ENCODE results near the gene CNTN5.

Gene CNTN5

DNA sequence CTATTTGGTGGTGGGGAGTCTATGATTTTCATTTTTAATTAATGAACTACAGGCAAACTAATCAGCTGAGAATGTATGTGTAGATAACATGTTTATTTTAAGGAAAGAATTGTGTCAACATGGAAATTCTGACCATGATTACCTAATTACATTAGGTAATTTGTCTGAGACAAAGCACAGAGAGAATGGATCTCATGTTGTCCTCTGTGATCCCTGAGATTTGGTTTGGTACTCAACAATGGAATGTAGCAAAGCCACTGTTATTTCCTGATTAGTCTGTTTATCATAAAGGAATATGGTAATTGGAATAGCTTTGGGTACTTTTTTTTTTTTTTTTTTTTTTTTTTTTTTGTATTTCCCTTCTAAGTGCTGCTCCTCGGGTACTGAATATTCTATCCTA is 947.6 kb downstream of the CNTN5 start:
- H3K36me3 ChIP-seq (ENCODE audit: control insufficient read depth in 2 of 2, insufficient read depth in 1 of 2, low read length in 2 of 2) = no peaks in the 10 kb centered on the region
- POLR2A ChIA-PET = no interaction called here
- no peak overlapping the region for H3K27ac ChIP-seq (ENCODE audit: extremely low read depth, low read depth, low read length)
- no peak for TF ChIP-seq ZNF23 (tag by site-specific recombination; IDR thresholded peaks at IDR 0.05; ENCODE audit: borderline replicate concordance)
- TF ChIP-seq ZNF426 (tag by site-specific recombination; IDR thresholded peaks at IDR 0.05) = no peak
- TF ChIP-seq ZNF175 (tag by site-specific recombination; IDR thresholded peaks at IDR 0.05) = no peak
- TF ChIP-seq, protein P1, sequence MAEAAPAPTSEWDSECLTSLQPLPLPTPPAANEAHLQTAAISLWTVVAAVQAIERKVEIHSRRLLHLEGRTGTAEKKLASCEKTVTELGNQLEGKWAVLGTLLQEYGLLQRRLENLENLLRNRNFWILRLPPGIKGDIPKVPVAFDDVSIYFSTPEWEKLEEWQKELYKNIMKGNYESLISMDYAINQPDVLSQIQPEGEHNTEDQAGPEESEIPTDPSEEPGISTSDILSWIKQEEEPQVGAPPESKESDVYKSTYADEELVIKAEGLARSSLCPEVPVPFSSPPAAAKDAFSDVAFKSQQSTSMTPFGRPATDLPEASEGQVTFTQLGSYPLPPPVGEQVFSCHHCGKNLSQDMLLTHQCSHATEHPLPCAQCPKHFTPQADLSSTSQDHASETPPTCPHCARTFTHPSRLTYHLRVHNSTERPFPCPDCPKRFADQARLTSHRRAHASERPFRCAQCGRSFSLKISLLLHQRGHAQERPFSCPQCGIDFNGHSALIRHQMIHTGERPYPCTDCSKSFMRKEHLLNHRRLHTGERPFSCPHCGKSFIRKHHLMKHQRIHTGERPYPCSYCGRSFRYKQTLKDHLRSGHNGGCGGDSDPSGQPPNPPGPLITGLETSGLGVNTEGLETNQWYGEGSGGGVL (tag by site-specific recombination; IDR thresholded peaks at IDR 0.05) = no peak
- TF ChIP-seq ZNF121 (tag by site-specific recombination; IDR thresholded peaks at IDR 0.05) = no peak
- TF ChIP-seq ZBTB6 (tag by site-specific recombination; IDR thresholded peaks at IDR 0.05) = no peak
- TF ChIP-seq ZNF473 (tag by site-specific recombination; IDR thresholded peaks at IDR 0.05) = no peak
- no peak for TF ChIP-seq ZNF510 (tag by site-specific recombination; IDR thresholded peaks at IDR 0.05; ENCODE audit: insufficient replicate concordance)
- no peak for TF ChIP-seq IKZF3 (tag by site-specific recombination; IDR thresholded peaks at IDR 0.05)
- no peak for TF ChIP-seq ZNF155 (tag by site-specific recombination; IDR thresholded peaks at IDR 0.05)
- no peak for TF ChIP-seq ZNF623 (tag by site-specific recombination; IDR thresholded peaks at IDR 0.05)
- no peak for TF ChIP-seq ZNF837 (tag by site-specific recombination; IDR thresholded peaks at IDR 0.05)
- TF ChIP-seq, protein P2, sequence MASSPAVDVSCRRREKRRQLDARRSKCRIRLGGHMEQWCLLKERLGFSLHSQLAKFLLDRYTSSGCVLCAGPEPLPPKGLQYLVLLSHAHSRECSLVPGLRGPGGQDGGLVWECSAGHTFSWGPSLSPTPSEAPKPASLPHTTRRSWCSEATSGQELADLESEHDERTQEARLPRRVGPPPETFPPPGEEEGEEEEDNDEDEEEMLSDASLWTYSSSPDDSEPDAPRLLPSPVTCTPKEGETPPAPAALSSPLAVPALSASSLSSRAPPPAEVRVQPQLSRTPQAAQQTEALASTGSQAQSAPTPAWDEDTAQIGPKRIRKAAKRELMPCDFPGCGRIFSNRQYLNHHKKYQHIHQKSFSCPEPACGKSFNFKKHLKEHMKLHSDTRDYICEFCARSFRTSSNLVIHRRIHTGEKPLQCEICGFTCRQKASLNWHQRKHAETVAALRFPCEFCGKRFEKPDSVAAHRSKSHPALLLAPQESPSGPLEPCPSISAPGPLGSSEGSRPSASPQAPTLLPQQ (tag by site-specific recombination; IDR thresholded peaks at IDR 0.05) = no peak
- TF ChIP-seq ZNF621 (tag by site-specific recombination; IDR thresholded peaks at IDR 0.05) = no peak
- TF ChIP-seq ZBTB8A (tag by site-specific recombination; IDR thresholded peaks at IDR 0.05) = no peak
- TF ChIP-seq ZNF112 (tag by site-specific recombination; IDR thresholded peaks at IDR 0.05) = no peak
- no peak overlapping the region for H3K4me3 ChIP-seq (ENCODE audit: low read depth, low read length)
- no peaks in the 10 kb centered on the region for H3K4me1 ChIP-seq (ENCODE audit: control insufficient read depth, insufficient read depth, low read length)
- H3K9me3 ChIP-seq (ENCODE audit: control insufficient read depth, insufficient read depth, low read depth, low read length) = no peaks in the 10 kb centered on the region
- CTCF ChIA-PET = no interaction called here

GRCh38 chr11:99973993-99974392 is 953.2 kb downstream of the CNTN5 start:
- Histone ChIP-seq H3K36me3 (ENCODE audit: control insufficient read depth in 2 of 2, insufficient read depth in 1 of 2, low read length in 2 of 2) (no peaks in the 10 kb centered on the region), H3K9me3 (ENCODE audit: control insufficient read depth, insufficient read depth, low read depth, low read length) (no peaks in the 10 kb centered on the region), H3K4me1 (ENCODE audit: control insufficient read depth, insufficient read depth, low read length) (no peaks in the 10 kb centered on the region), H3K27ac (ENCODE audit: extremely low read depth, low read depth, low read length) (no peak overlapping the region), H3K4me3 (ENCODE audit: low read depth, low read length) (no peak overlapping the region)
- CTCF ChIA-PET = no interaction called here
- POLR2A ChIA-PET = no interaction called here
- TF ChIP-seq ZNF19 (tag by site-specific recombination; IDR thresholded peaks at IDR 0.05; ENCODE audit: low read depth) (no peak), ZBTB48 (tag by site-specific recombination; IDR thresholded peaks at IDR 0.05) (no peak), HOXA7 (CRISPR knock-in tag; IDR thresholded peaks at IDR 0.05; ENCODE audit: borderline replicate concordance) (no peak), HIC1 (tag by site-specific recombination; IDR thresholded peaks at IDR 0.05) (no peak), ZBTB17 (tag by site-specific recombination; IDR thresholded peaks at IDR 0.05) (no peak), ZNF624 (tag by site-specific recombination; IDR thresholded peaks at IDR 0.05) (no peak), ZNF175 (tag by site-specific recombination; IDR thresholded peaks at IDR 0.05) (no peak), ZNF521 (tag by site-specific recombination; IDR thresholded peaks at IDR 0.05) (no peak), SP7 (tag by site-specific recombination; IDR thresholded peaks at IDR 0.05) (no peak), ZNF830 (tag by site-specific recombination; IDR thresholded peaks at IDR 0.05; ENCODE audit: low read depth) (no peak), ZNF529 (tag by site-specific recombination; IDR thresholded peaks at IDR 0.05; ENCODE audit: insufficient replicate concordance) (no peak), ZFP3 (tag by site-specific recombination; IDR thresholded peaks at IDR 0.05; ENCODE audit: low read depth) (no peak)
- TF ChIP-seq, protein P3, sequence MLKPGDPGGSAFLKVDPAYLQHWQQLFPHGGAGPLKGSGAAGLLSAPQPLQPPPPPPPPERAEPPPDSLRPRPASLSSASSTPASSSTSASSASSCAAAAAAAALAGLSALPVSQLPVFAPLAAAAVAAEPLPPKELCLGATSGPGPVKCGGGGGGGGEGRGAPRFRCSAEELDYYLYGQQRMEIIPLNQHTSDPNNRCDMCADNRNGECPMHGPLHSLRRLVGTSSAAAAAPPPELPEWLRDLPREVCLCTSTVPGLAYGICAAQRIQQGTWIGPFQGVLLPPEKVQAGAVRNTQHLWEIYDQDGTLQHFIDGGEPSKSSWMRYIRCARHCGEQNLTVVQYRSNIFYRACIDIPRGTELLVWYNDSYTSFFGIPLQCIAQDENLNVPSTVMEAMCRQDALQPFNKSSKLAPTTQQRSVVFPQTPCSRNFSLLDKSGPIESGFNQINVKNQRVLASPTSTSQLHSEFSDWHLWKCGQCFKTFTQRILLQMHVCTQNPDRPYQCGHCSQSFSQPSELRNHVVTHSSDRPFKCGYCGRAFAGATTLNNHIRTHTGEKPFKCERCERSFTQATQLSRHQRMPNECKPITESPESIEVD (tag by site-specific recombination; IDR thresholded peaks at IDR 0.05) = no peak

All from HEK293 (cell line).